ENCODE results near the gene PIEZO2. TPM values are rescaled to one million over a fixed set of nuclear protein-coding genes. Genes with fewer than 3 reads are reported as not detected.

PIEZO2 gene
- total and polyA plus RNA-seq, 7 donors = 0.03 to 0.64 (median 0.13) TPM

- no peak for TF ChIP-seq CTCF (IDR thresholded peaks at IDR 0.05)
- Histone ChIP-seq H3K9me3 (no peaks in the 10 kb centered on the region), H3K27ac (no peak overlapping the region), H3K27me3 (ENCODE audit: insufficient read depth in 3 of 3, low read length in 2 of 3) (peaks cover 0 to 11% (median 2%) of the 10 kb centered on the region in 3 donors), H3K4me1 (no peaks in the 10 kb centered on the region), H3K4me3 (no peak overlapping the region), H3K36me3 (ENCODE audit: insufficient read depth in 1 of 2, low read depth in 1 of 2) (no peaks in the 10 kb centered on the region)
- DNase-seq (no peak), ATAC-seq (no peak)
- intact Hi-C loops (cut with DNase I) = no loop called here
- 85 to 90% (median 87%) methylated on average over 5 of the region's 5 CpGs for WGBS, 3 donors
These were observed 374.3 kb downstream of the PIEZO2 start for GRCh38 chr18:10775026-10775425.

- no peaks in the 10 kb centered on the region for H3K4me1 ChIP-seq
- no peaks in the 10 kb centered on the region for H3K36me3 ChIP-seq (ENCODE audit: insufficient read depth in 1 of 2, low read depth in 1 of 2)
- peaks cover 0 to 7% (median 2%) of the 10 kb centered on the region in 3 donors for H3K27me3 ChIP-seq (ENCODE audit: insufficient read depth in 3 of 3, low read length in 2 of 3)
- no peak for TF ChIP-seq CTCF (IDR thresholded peaks at IDR 0.05)
- no peaks in the 10 kb centered on the region for H3K9me3 ChIP-seq
- no peak overlapping the region for H3K27ac ChIP-seq
- ATAC-seq (no peak), DNase-seq (no peak)
- no peak overlapping the region for H3K4me3 ChIP-seq
- WGBS, 3 donors = 58 to 86% (median 80%) methylated on average over 3 of the region's 3 CpGs
- intact Hi-C loops (cut with DNase I) = no loop called here
These were observed 378.2 kb downstream of the PIEZO2 start for GRCh38 chr18:10771053-10771709.

GRCh38 chr18:10770264-10770663 is 379.1 kb downstream of the PIEZO2 start:
- intact Hi-C loops (cut with DNase I) = no loop called here
- H3K36me3 ChIP-seq (ENCODE audit: insufficient read depth in 1 of 2, low read depth in 1 of 2) = no peaks in the 10 kb centered on the region
- H3K27ac ChIP-seq = no peak overlapping the region
- ATAC-seq = no peak
- no peak for TF ChIP-seq CTCF (IDR thresholded peaks at IDR 0.05)
- H3K4me3 ChIP-seq = no peak overlapping the region
- no peak for DNase-seq
- no peaks in the 10 kb centered on the region for H3K4me1 ChIP-seq
- WGBS, 3 donors = 76 to 83% (median 80%) methylated on average over 2 of the region's 2 CpGs
- H3K9me3 ChIP-seq = no peaks in the 10 kb centered on the region
- peaks cover 0 to 1% (median 0%) of the 10 kb centered on the region in 3 donors for H3K27me3 ChIP-seq (ENCODE audit: insufficient read depth in 3 of 3, low read length in 2 of 3)

GRCh38 chr18:10768221-10768620 is 381.1 kb downstream of the PIEZO2 start:
- no peak for DNase-seq
- Histone ChIP-seq H3K27me3 (ENCODE audit: insufficient read depth in 3 of 3, low read length in 2 of 3) (no peaks in the 10 kb centered on the region), H3K36me3 (ENCODE audit: insufficient read depth in 1 of 2, low read depth in 1 of 2) (no peaks in the 10 kb centered on the region), H3K27ac (no peak overlapping the region), H3K4me3 (no peak overlapping the region), H3K4me1 (no peaks in the 10 kb centered on the region), H3K9me3 (no peaks in the 10 kb centered on the region)
- no peak for TF ChIP-seq CTCF (IDR thresholded peaks at IDR 0.05)
- intact Hi-C loops (cut with DNase I) = no loop called here
- 75 to 88% (median 85%) methylated on average over 5 of the region's 5 CpGs for WGBS, 3 donors
- ATAC-seq = no peak

- Histone ChIP-seq H3K4me3 (no peak overlapping the region), H3K36me3 (ENCODE audit: insufficient read depth in 1 of 2, low read depth in 1 of 2) (no peaks in the 10 kb centered on the region), H3K27me3 (ENCODE audit: insufficient read depth in 3 of 3, low read length in 2 of 3) (no peaks in the 10 kb centered on the region), H3K27ac (no peak overlapping the region), H3K9me3 (no peaks in the 10 kb centered on the region), H3K4me1 (no peaks in the 10 kb centered on the region)
- intact Hi-C loops (cut with DNase I) = no loop called here
- 94 to 95% (median 94%) methylated on average over 5 of the region's 5 CpGs for WGBS, 3 donors
- ATAC-seq = no peak
- no peak for TF ChIP-seq CTCF (IDR thresholded peaks at IDR 0.05)
- DNase-seq = no peak
These were observed 381.7 kb downstream of the PIEZO2 start for GRCh38 chr18:10767658-10768057.

Data from psoas muscle (tissue), 8 donors.